ENCODE measurements around the gene ZNF143.

Gene ZNF143

GRCh38 chr11:9479899-9480298 lies 19.1 kb downstream of the ZNF143 start:
- Histone ChIP-seq H3K79me2 (ENCODE audit: control insufficient read depth, low read length) (no peaks in the 10 kb centered on the region), H4K20me1 (ENCODE audit: control insufficient read depth, insufficient read depth, low read depth, low read length) (no peaks in the 10 kb centered on the region), H3K4me3 (ENCODE audit: low read length) (peak overlapping the region; percentile 42), H3K4me1 (ENCODE audit: control insufficient read depth, low read length) (peaks cover 20% of the 10 kb centered on the region), H3K36me3 (ENCODE audit: control insufficient read depth, low read length) (peaks cover 35% of the 10 kb centered on the region), H3K27ac (ENCODE audit: low read depth, low read length) (peak overlapping the region; percentile 57), H3F3A (ENCODE audit: control insufficient read depth, insufficient read depth) (0 out of 2 replicates have a peak, but pooled peaks cover 3% of the 10 kb centered on the region), H3K9me2 (replicated peaks; ENCODE audit: control insufficient read depth, low read length) (no peaks in the 10 kb centered on the region), H3K9me3 (ENCODE audit: control insufficient read depth, insufficient read depth, low read length) (no peaks in the 10 kb centered on the region), H3K27me3 (ENCODE audit: control insufficient read depth, low read length) (no peaks in the 10 kb centered on the region), H3K4me2 (ENCODE audit: low read length) (peak overlapping the region; percentile 67)
- TF ChIP-seq CTCF (IDR thresholded peaks at IDR 0.05; ENCODE audit: low read depth, low read length, poor library complexity, severe bottlenecking): no peak
- no peak for TF ChIP-seq EZH2phosphoT487 (IDR thresholded peaks at IDR 0.05; ENCODE audit: borderline replicate concordance, low read length)

GRCh38 chr11:9489080-9489765 lies 28.4 kb downstream of the ZNF143 start:
- H3K27me3 ChIP-seq (ENCODE audit: control insufficient read depth, low read length): no peaks in the 10 kb centered on the region
- H3F3A ChIP-seq (ENCODE audit: control insufficient read depth, insufficient read depth): no peaks in the 10 kb centered on the region; the same call in 1 of the 2 replicates
- H3K27ac ChIP-seq (ENCODE audit: low read depth, low read length): no peak overlapping the region
- TF ChIP-seq EZH2phosphoT487 (IDR thresholded peaks at IDR 0.05; ENCODE audit: borderline replicate concordance, low read length): no peak
- no peaks in the 10 kb centered on the region for H3K79me2 ChIP-seq (ENCODE audit: control insufficient read depth, low read length)
- H3K9me2 ChIP-seq (replicated peaks; ENCODE audit: control insufficient read depth, low read length): no peaks in the 10 kb centered on the region
- no peak overlapping the region for H3K4me2 ChIP-seq (ENCODE audit: low read length)
- H4K20me1 ChIP-seq (ENCODE audit: control insufficient read depth, insufficient read depth, low read depth, low read length): no peaks in the 10 kb centered on the region
- H3K4me3 ChIP-seq (ENCODE audit: low read length): no peak overlapping the region
- peaks cover 29% of the 10 kb centered on the region for H3K36me3 ChIP-seq (ENCODE audit: control insufficient read depth, low read length)
- no peaks in the 10 kb centered on the region for H3K9me3 ChIP-seq (ENCODE audit: control insufficient read depth, insufficient read depth, low read length)
- no peaks in the 10 kb centered on the region for H3K4me1 ChIP-seq (ENCODE audit: control insufficient read depth, low read length)

GRCh38 chr11:9490376-9490775 lies 29.6 kb downstream of the ZNF143 start:
- Histone ChIP-seq H3K27me3 (ENCODE audit: control insufficient read depth, low read length) (no peaks in the 10 kb centered on the region), H3F3A (ENCODE audit: control insufficient read depth, insufficient read depth) (no peaks in the 10 kb centered on the region; the same call in 1 of the 2 replicates), H3K4me1 (ENCODE audit: control insufficient read depth, low read length) (no peaks in the 10 kb centered on the region), H3K9me3 (ENCODE audit: control insufficient read depth, insufficient read depth, low read length) (no peaks in the 10 kb centered on the region), H3K4me3 (ENCODE audit: low read length) (no peak overlapping the region), H3K27ac (ENCODE audit: low read depth, low read length) (no peak overlapping the region), H3K36me3 (ENCODE audit: control insufficient read depth, low read length) (peaks cover 36% of the 10 kb centered on the region), H3K79me2 (ENCODE audit: control insufficient read depth, low read length) (no peaks in the 10 kb centered on the region), H3K4me2 (ENCODE audit: low read length) (no peak overlapping the region), H4K20me1 (ENCODE audit: control insufficient read depth, insufficient read depth, low read depth, low read length) (no peaks in the 10 kb centered on the region), H3K9me2 (replicated peaks; ENCODE audit: control insufficient read depth, low read length) (no peaks in the 10 kb centered on the region)
- TF ChIP-seq CTCF (IDR thresholded peaks at IDR 0.05; ENCODE audit: low read depth, low read length, poor library complexity, severe bottlenecking): no peak
- no peak for TF ChIP-seq EZH2phosphoT487 (IDR thresholded peaks at IDR 0.05; ENCODE audit: borderline replicate concordance, low read length)

- H3F3A ChIP-seq (ENCODE audit: control insufficient read depth, insufficient read depth): no peaks in the 10 kb centered on the region
- no peaks in the 10 kb centered on the region for H4K20me1 ChIP-seq (ENCODE audit: control insufficient read depth, insufficient read depth, low read depth, low read length)
- no peaks in the 10 kb centered on the region for H3K9me3 ChIP-seq (ENCODE audit: control insufficient read depth, insufficient read depth, low read length)
- no peaks in the 10 kb centered on the region for H3K27me3 ChIP-seq (ENCODE audit: control insufficient read depth, low read length)
- H3K9me2 ChIP-seq (replicated peaks; ENCODE audit: control insufficient read depth, low read length): no peaks in the 10 kb centered on the region
- H3K36me3 ChIP-seq (ENCODE audit: control insufficient read depth, low read length): peaks cover 52% of the 10 kb centered on the region
- H3K27ac ChIP-seq (ENCODE audit: low read depth, low read length): no peak overlapping the region
- no peak overlapping the region for H3K4me3 ChIP-seq (ENCODE audit: low read length)
- no peaks in the 10 kb centered on the region for H3K4me1 ChIP-seq (ENCODE audit: control insufficient read depth, low read length)
- H3K4me2 ChIP-seq (ENCODE audit: low read length): no peak overlapping the region
- no peaks in the 10 kb centered on the region for H3K79me2 ChIP-seq (ENCODE audit: control insufficient read depth, low read length)
- TF ChIP-seq EZH2phosphoT487 (IDR thresholded peaks at IDR 0.05; ENCODE audit: borderline replicate concordance, low read length) (no peak), CTCF (IDR thresholded peaks at IDR 0.05; ENCODE audit: low read depth, low read length, poor library complexity, severe bottlenecking) (no peak)
These were observed 32.7 kb downstream of the ZNF143 start for GRCh38 chr11:9493492-9493891.

Measured in DOHH2 (cell line).